Keratinocyte (primary cell): ENCODE data around the gene SGIP1. TPM values are rescaled to one million over a fixed set of nuclear protein-coding genes. Genes with fewer than 3 reads are reported as not detected.

Source experiments
- DNase-seq: peaks from one replicate; pipeline ENCODE4 v3.0.0-alpha.2; 2011; ENCODE audit warnings: low read depth, missing footprints, low spot score
- FAIRE-seq: peaks from 2 replicates; lab custom pipeline; 2011; peaks lifted over from hg19 to GRCh38; lab: Jason Lieb, UNC
- H2AFZ ChIP-seq: 2 replicates; pipeline ENCODE4 v1.6.0; 2012; ENCODE audit warnings: low read length, control low read depth, inconsistent platforms; ENCODE audit not compliant: control insufficient read depth
- H3K27ac ChIP-seq: 2 replicates; pipeline ENCODE4 v1.5.1; 2011; ENCODE audit warnings: low read length; ENCODE audit not compliant: control insufficient read depth, insufficient read depth
- H3K27me3 ChIP-seq: 3 replicates; pipeline ENCODE4 v1.6.0; 2011; ENCODE audit warnings: low read length; ENCODE audit not compliant: control insufficient read depth, insufficient read depth; ENCODE audit errors: extremely low read depth
- H3K36me3 ChIP-seq, 2 experiments: 2 replicates in 1 of 2; 3 replicates in 1 of 2; pipeline ENCODE4 v1.5.1; 2011; ENCODE audit warnings: low read length in 2 of 2, mild to moderate bottlenecking in 1 of 2; ENCODE audit not compliant: control insufficient read depth in 2 of 2, insufficient read depth in 2 of 2; ENCODE audit errors: extremely low read depth in 1 of 2
- H3K4me1 ChIP-seq: 3 replicates; pipeline ENCODE4 v1.5.1; 2011; ENCODE audit warnings: low read length; ENCODE audit not compliant: control insufficient read depth, insufficient read depth; ENCODE audit errors: extremely low read depth
- H3K4me2 ChIP-seq: 3 replicates; pipeline ENCODE4 v1.6.0; 2011; ENCODE audit warnings: low read depth, low read length; ENCODE audit not compliant: control insufficient read depth, insufficient read depth; ENCODE audit errors: extremely low read depth
- H3K4me3 ChIP-seq, 3 experiments: fragments of 200-600 bp in 1 of 3; sonication (generic) in 1 of 3; 2 replicates in 2 of 3; 3 replicates in 1 of 3; pipeline ENCODE4 v1.5.1; 2011 to 2016; ENCODE audit warnings: low read length in 3 of 3, mild to moderate bottlenecking in 3 of 3, control low read depth in 2 of 3, inconsistent platforms in 1 of 3, low read depth in 1 of 3, mixed read lengths in 1 of 3, mixed run types in 1 of 3, moderate library complexity in 1 of 3; ENCODE audit not compliant: control insufficient read depth in 2 of 3, insufficient read depth in 2 of 3; ENCODE audit errors: extremely low read depth in 1 of 3
- H3K79me2 ChIP-seq: 2 replicates; pipeline ENCODE4 v1.6.0; 2012; ENCODE audit warnings: low read length; ENCODE audit not compliant: control insufficient read depth, insufficient read depth
- H3K9ac ChIP-seq: 3 replicates; pipeline ENCODE4 v1.6.0; 2011; ENCODE audit warnings: low read length; ENCODE audit not compliant: control insufficient read depth, insufficient read depth; ENCODE audit errors: extremely low read depth
- H3K9me1 ChIP-seq: 3 replicates; pipeline ENCODE4 v1.6.0; 2011; ENCODE audit warnings: low read length; ENCODE audit not compliant: control insufficient read depth, insufficient read depth; ENCODE audit errors: extremely low read depth
- H3K9me3 ChIP-seq: 2 replicates; pipeline ENCODE4 v1.5.1; 2012; ENCODE audit warnings: low read depth, low read length; ENCODE audit not compliant: control insufficient read depth
- H4K20me1 ChIP-seq: 3 replicates; pipeline ENCODE4 v1.6.0; 2011; ENCODE audit warnings: low read length; ENCODE audit not compliant: control insufficient read depth, insufficient read depth; ENCODE audit errors: extremely low read depth
- CTCF ChIP-seq, 3 experiments: IDR thresholded peaks in 1 of 3; conservative IDR thresholded peaks in 1 of 3; optimal IDR thresholded peaks in 1 of 3; 2 replicates in 2 of 3; 3 replicates in 1 of 3; pipeline versions ENCODE3 to v1.5.1; 2011; ENCODE audit warnings: low read length in 3 of 3, mild to moderate bottlenecking in 3 of 3, moderate library complexity in 2 of 3, control low read depth in 1 of 3, inconsistent platforms in 1 of 3; ENCODE audit not compliant: insufficient read depth in 2 of 3; ENCODE audit errors: extremely low read depth in 1 of 3
- EZH2 ChIP-seq: IDR thresholded peaks from one replicate; pipeline ENCODE4 v1.6.1; 2012; ENCODE audit warnings: inconsistent platforms, mild to moderate bottlenecking, low read length, moderate library complexity
- dilution Hi-C: fragments of 300-500 bp; cut with MboI; formaldehyde crosslinking; loops from one replicate; pipeline ENCODE4 v1.7.0; 2020; ENCODE audit warnings: low sequenced_read_pairs; ENCODE audit not compliant: extremely low pct_ligation_motif_present
- polyA plus RNA-seq, 5 experiments: library from polyadenylated mRNA; depleted of rRNA in 3 of 5; stranded (reverse) in 3 of 5; stranded (forward) in 1 of 5; unstranded in 1 of 5; fragments of >200 nt; gene quantifications; 1 replicate in 1 of 5; 2 replicates in 3 of 5; 3 replicates in 1 of 5; pipeline versions ENCODE4 v1.2.1 to v1.2.3, GENCODE V29; 2011 to 2012; ENCODE audit warnings: missing spikeins in 2 of 5, low read depth in 1 of 5, low replicate concordance in 1 of 5

SGIP1 gene
- polyA plus RNA-seq, 1 donor (not counting 4 experiments of a cell fraction or from before 2014, with no cell fraction given), result 0.05 TPM

- H3K9me3 ChIP-seq, result no peaks in the 10 kb centered on the region
- dilution Hi-C loops, result no loop called here
- H3K9ac ChIP-seq, result no peak overlapping the region
- no peaks in the 10 kb centered on the region for H3K9me1 ChIP-seq
- no peak overlapping the region for H3K4me2 ChIP-seq
- DNase-seq (no peak), FAIRE-seq (no peak)
- no peak overlapping the region for H2AFZ ChIP-seq
- H3K27me3 ChIP-seq, result no peaks in the 10 kb centered on the region
- no peaks in the 10 kb centered on the region for H3K79me2 ChIP-seq
- no peak overlapping the region for H3K4me3 ChIP-seq
- no peak overlapping the region for H3K27ac ChIP-seq
- H4K20me1 ChIP-seq, result no peaks in the 10 kb centered on the region
- no peaks in the 10 kb centered on the region for H3K4me1 ChIP-seq
- TF ChIP-seq CTCF (optimal IDR thresholded peaks at IDR 0.05 in 1 of 3, IDR thresholded peaks at IDR 0.05 in 1 of 3, conservative IDR thresholded peaks at IDR 0.05 in 1 of 3; ENCODE audit: extremely low read depth in 1 of 3, insufficient read depth in 2 of 3, low read length in 3 of 3), result no peak
- TF ChIP-seq EZH2, result no peak
- no peaks in the 10 kb centered on the region for H3K36me3 ChIP-seq
These were observed 152.5 kb downstream of the SGIP1 start for GRCh38 chr1:66686406-66686805.

- H2AFZ ChIP-seq, result no peak overlapping the region
- H3K4me1 ChIP-seq, result no peaks in the 10 kb centered on the region
- no peak for TF ChIP-seq CTCF (optimal IDR thresholded peaks at IDR 0.05 in 1 of 3, IDR thresholded peaks at IDR 0.05 in 1 of 3, conservative IDR thresholded peaks at IDR 0.05 in 1 of 3; ENCODE audit: extremely low read depth in 1 of 3, insufficient read depth in 2 of 3, low read length in 3 of 3)
- no peaks in the 10 kb centered on the region for H3K79me2 ChIP-seq
- no peak overlapping the region for H3K27ac ChIP-seq
- H3K9me1 ChIP-seq, result no peaks in the 10 kb centered on the region
- dilution Hi-C loops, result no loop called here
- DNase-seq, result no peak
- no peak for FAIRE-seq
- H3K36me3 ChIP-seq, result no peaks in the 10 kb centered on the region
- no peak overlapping the region for H3K4me3 ChIP-seq
- H3K9me3 ChIP-seq, result no peaks in the 10 kb centered on the region
- no peaks in the 10 kb centered on the region for H4K20me1 ChIP-seq
- H3K9ac ChIP-seq, result no peak overlapping the region
- no peak overlapping the region for H3K4me2 ChIP-seq
- no peaks in the 10 kb centered on the region for H3K27me3 ChIP-seq
These were observed 153.4 kb downstream of the SGIP1 start for GRCh38 chr1:66687358-66687757.
